Neural cell (in vitro differentiated cells): ENCODE data around the gene GRK4.

Experiments used
- EP300 ChIP-seq: fragments of 450-650 bp; conservative IDR thresholded peaks from 2 replicates; pipeline ENCODE4 v1.6.1; 2014; ENCODE audit warnings: antibody characterized with exemption, mild to moderate bottlenecking, moderate library complexity; ENCODE audit not compliant: poor library complexity, severe bottlenecking
- EZH2 ChIP-seq: fragments of 200-600, 300-800 bp; shearing (Covaris generic), sonication (generic); IDR thresholded peaks from 2 replicates; pipeline ENCODE4 v1.6.1; 2014; ENCODE audit warnings: antibody characterized with exemption, low read length, borderline replicate concordance, mild to moderate bottlenecking; ENCODE audit not compliant: insufficient read depth, poor library complexity, severe bottlenecking
- MXI1 ChIP-seq: fragments of 450-650 bp; conservative IDR thresholded peaks from 2 replicates; pipeline ENCODE4 v1.6.1; 2014; ENCODE audit warnings: antibody characterized with exemption, mild to moderate bottlenecking; ENCODE audit not compliant: poor library complexity, severe bottlenecking
- POLR2AphosphoS5 ChIP-seq: IDR thresholded peaks from 2 replicates; pipeline ENCODE4 v1.6.1; 2012
- REST ChIP-seq: IDR thresholded peaks from 2 replicates; pipeline ENCODE4 v1.6.1; 2012; ENCODE audit warnings: borderline replicate concordance
- TAF1 ChIP-seq: IDR thresholded peaks from 2 replicates; pipeline ENCODE4 v1.6.1; 2012; ENCODE audit warnings: low read depth
- TF ChIP-seq, protein P1 (sequence below): fragments of 450-650 bp; IDR thresholded peaks from 2 replicates; pipeline ENCODE4 v1.5.1; 2014; ENCODE audit warnings: antibody characterized with exemption, mild to moderate bottlenecking, moderate library complexity; ENCODE audit not compliant: poor library complexity, severe bottlenecking

DNA sequence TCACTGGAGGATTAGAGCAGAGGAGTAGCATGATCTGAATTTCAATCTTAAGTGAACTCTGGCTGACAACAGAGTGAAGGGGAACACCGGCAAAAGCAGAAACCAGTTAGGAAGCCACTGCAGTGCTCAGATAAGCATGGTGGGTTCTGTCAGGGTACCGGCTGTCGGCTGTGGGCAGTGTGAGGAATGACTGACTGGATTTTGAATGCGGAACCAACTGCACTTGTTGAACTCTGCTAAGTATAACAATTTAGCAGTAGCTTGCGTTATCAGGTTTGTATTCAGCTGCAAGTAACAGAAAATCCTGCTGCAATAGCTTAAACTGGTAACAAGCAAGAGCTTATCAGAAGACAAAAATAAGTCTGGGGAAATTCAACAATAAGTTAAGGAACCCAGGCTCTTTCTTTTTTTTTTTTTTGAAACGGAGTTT, 116.3 kb downstream of the GRK4 start:
- TF ChIP-seq TAF1, result no peak
- TF ChIP-seq, protein P1, sequence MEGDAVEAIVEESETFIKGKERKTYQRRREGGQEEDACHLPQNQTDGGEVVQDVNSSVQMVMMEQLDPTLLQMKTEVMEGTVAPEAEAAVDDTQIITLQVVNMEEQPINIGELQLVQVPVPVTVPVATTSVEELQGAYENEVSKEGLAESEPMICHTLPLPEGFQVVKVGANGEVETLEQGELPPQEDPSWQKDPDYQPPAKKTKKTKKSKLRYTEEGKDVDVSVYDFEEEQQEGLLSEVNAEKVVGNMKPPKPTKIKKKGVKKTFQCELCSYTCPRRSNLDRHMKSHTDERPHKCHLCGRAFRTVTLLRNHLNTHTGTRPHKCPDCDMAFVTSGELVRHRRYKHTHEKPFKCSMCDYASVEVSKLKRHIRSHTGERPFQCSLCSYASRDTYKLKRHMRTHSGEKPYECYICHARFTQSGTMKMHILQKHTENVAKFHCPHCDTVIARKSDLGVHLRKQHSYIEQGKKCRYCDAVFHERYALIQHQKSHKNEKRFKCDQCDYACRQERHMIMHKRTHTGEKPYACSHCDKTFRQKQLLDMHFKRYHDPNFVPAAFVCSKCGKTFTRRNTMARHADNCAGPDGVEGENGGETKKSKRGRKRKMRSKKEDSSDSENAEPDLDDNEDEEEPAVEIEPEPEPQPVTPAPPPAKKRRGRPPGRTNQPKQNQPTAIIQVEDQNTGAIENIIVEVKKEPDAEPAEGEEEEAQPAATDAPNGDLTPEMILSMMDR, result no peak
- TF ChIP-seq MXI1, result no peak
- TF ChIP-seq REST, result no peak
- no peak for TF ChIP-seq POLR2AphosphoS5
- TF ChIP-seq EP300, result no peak
- no peak for TF ChIP-seq EZH2
